Glomerular endothelial cell (primary cell): ENCODE data around the gene PDE6G. TPM values are rescaled to one million over a fixed set of nuclear protein-coding genes. Genes with fewer than 3 reads are reported as not detected.
"Not testable (repeated sequence)": the region's sequence is repeated elsewhere in the genome, so short reads cannot be mapped to it uniquely, and the experiment has no call there.

ENCODE experiments used
- DNase-seq: peaks from one replicate; pipeline ENCODE4 v3.0.0-alpha.2; 2011; ENCODE audit warnings: low read depth, low spot score; ENCODE audit errors: extremely low read depth
- total RNA-seq: library from RNA; depleted of rRNA; stranded (reverse); fragments of >200 nt; gene quantifications from 2 replicates; pipeline ENCODE4 v1.2.3, GENCODE V29; 2015

PDE6G gene
- total RNA-seq, 1 donor from 2014 or later: 3.2 TPM

GRCh38 chr17:81687770-81688541, 31.6 kb upstream of the PDE6G start:
- no peak for DNase-seq

GRCh38 chr17:81686614-81687013, 30.3 kb upstream of the PDE6G start:
- DNase-seq: no peak

- DNase-seq: no peak
These were observed 28.8 kb upstream of the PDE6G start for GRCh38 chr17:81685108-81685507.

DNA sequence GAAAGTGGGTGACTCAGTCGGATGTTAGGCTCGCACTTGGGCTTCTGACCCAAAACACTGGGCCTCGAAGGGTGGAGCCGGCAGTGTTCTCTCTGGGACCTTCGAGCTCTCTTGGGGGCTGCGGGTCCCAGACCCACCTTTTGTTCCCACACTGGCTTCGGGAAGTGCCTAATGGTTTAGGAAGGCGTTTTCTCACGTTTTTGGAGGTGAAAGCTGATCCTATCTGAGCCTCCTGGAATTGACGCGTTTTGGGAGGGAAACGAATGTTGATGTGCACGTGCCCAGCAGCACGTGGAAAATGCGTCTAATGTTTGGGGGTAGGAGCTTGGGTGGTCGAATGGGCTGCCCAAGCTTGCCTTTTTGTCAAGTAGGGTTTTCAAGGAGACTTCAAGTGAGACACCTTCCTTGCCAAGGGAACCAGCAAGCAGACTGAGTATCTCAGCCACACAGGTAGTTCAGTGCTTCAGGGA, 28.1 kb upstream of the PDE6G start:
- no peak for DNase-seq

GRCh38 chr17:81683584-81684441, 27.5 kb upstream of the PDE6G start, which contains the start of the genes ARL16 and HGS:
Gene ARL16, minus strand, starts transcription at chr17:81683797. Its CDS starts 44 bp downstream, at chr17:81683753.
Gene HGS, plus strand, starts transcription at chr17:81684011. Its CDS starts 56 bp downstream, at chr17:81684067.
- DNase-seq: peak; percentile 89

DNA sequence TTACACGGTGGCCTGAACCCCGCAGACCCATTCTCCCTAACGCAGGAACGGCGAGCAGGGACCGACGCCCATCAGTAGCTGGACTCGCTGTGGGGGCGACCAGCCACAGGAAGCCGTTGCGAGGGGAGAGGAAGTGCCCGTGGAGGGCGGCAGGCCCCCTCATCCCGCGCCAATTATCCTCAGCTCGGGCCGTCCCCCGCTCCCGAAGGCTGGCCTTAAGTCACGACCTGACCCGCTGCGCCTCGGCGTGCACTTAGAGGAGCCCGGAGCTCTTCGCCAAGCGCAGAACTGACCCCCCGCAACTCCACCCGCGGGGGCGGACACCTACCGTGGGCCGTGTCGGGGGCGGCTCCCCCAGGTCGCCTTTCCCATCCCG, 26.9 kb upstream of the PDE6G start:
- DNase-seq: no peak

GRCh38 chr17:81682565-81683207, 26.3 kb upstream of the PDE6G start:
- no peak for DNase-seq

DNA sequence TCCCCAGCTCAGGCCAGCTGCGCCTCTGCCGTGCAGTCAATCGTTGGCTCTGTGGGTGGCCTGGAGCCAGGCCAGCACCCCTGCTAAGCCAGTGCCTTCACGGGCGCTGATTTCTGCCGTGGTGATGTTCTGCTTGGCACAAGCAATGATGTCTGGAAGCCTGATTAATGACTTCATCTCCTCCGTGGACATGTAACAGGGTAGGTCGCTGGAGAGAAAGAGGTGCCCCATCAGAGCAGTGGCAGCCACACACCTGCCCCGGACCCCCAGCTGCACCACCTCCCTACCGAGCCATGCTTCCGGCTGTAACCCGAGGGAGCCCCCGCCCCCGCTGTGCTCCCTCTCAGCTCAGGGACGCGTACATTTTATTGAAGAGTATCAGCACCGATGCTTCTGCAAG, 25.3 kb upstream of the PDE6G start:
- DNase-seq: no peak

DNA sequence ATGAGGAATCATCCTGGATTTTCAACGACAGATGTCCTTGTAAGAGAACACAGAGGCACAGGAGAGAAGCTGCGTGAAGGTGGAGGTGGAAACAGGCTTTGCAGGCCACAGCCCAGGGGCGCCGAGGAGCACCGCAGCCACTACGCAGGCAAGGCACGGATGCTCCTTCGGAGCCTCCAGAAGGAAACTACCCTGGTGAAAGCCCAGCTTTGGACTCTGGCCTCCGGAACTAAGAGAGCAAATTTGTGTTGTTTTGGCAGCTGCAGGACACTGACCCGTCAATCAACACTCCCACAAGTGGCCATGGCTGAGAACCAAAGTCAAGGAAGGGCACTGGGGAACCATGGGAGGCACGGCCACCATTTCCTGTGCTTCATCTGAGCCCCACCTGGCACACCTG, 23.8 kb upstream of the PDE6G start:
- DNase-seq: no peak

- DNase-seq: no peak
These were observed 20.6 kb upstream of the PDE6G start for GRCh38 chr17:81676906-81677305.

DNA sequence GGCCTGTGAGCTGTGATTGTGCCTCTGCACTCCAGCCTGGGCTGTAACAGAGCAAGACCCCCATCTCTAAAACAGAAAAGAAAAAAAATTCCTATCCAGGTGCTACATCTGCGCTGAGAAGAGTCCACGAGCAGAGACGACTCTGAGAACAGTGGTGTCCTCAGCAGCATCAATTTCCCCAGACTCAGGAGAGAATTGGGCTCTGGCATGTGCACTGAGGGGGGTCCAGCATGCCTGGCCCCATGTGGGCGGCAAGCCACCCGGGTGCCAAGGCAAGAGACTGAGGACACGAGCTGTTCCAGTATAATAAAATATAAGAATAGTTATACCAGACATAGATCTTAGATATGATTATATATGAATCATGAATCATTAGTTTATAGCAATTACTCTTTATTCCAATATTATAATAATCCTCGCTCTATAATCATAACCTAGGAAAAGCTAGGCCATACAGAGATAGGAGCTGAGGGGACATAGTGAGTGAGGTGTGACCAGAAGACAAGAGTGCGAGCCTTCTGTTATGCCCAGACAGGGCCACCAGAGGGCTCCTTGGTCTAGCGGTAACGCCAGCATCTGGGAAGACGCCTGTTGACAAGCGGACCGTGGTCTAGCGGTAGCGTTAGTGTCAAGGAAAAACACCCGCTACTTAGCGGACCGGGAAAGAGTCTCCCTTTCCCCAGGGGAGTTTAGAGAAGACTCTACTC, 19.3 kb upstream of the PDE6G start:
- DNase-seq: not testable (repeated sequence)

- no peak for DNase-seq
These were observed 17.4 kb upstream of the PDE6G start for GRCh38 chr17:81673561-81674258.

DNA sequence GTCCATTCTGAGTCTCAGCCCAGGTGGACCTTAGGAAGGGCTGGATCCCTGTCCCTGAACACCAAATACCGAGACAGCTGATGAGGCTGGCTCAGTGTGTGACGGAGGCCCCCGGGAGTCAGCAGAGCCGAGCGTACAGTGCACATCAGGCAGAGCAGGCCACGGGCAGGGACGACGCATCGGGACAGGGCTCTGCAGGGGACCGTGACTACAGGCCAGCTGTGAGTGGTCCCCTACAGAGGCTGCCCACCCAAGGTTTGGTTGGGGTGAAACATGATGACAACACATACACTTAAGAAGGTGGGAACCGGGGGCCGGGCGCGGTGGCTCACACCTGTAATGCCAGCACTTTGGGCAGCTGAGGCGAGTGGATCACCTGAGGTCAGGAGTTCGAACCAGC, 16.6 kb upstream of the PDE6G start:
- DNase-seq: no peak

- DNase-seq: no peak
These were observed 16.2 kb upstream of the PDE6G start for GRCh38 chr17:81672504-81672903.

DNA sequence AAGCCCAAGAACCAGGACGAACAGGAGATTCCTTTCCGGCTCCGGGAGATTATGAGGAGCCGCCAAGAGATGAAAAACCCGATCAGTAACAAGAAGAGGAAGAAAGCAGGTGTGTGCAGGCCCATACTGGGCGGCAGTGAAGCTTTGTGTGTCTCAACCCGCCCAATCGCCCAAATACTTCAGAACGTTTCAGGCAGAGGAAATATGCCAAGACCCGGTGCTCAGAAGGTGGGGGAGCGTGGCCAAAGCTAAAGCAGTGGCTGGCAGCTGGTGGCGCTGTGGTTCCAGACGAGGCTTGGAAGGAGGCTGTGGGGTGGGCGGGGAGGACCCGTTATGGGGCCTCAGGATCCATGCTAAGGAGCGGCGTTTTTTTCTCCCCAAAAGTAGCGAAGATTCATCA, 11.4 kb upstream of the PDE6G start:
- DNase-seq: no peak

- peak; percentile 66 for DNase-seq
These were observed 10.2 kb upstream of the PDE6G start, which contains the start of the genes CCDC137 and OXLD1 for GRCh38 chr17:81666342-81667191. Gene CCDC137, plus strand, starts transcription at chr17:81666737. Its CDS starts 30 bp downstream, at chr17:81666767. Gene OXLD1, minus strand, starts transcription at chr17:81666605. Its CDS starts 28 bp downstream, at chr17:81666577.

DNA sequence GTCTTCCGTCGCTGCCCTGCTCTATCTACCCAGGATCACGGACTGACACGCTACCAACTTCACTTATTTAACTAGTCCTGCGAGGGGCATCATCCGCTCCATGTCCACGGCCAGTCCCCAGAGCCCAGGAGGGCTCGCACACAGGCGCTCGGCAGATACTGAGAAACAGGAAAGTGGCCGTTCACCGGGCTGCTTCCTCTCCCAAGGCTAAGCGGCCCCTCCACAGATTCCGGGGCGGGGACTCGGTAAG, 9.7 kb upstream of the PDE6G start:
- no peak for DNase-seq

- DNase-seq: no peak
These were observed 9.1 kb upstream of the PDE6G start for GRCh38 chr17:81665205-81666091.
